SK-N-SH (cell line): Measurements from ENCODE around the gene PHPT1.

Experiments
- CHD2 ChIP-seq: fragments of 150-350 bp; IDR thresholded peaks from 2 replicates; pipeline ENCODE4 v1.6.1; 2018; ENCODE audit warnings: low read length; ENCODE audit not compliant: partially characterized antibody
- EP300 ChIP-seq, 2 experiments: IDR thresholded peaks; 2 replicates each; pipeline versions ENCODE4 v1.4.0 to v1.6.1; 2012; ENCODE audit warnings: borderline replicate concordance in 1 of 2, low read depth in 1 of 2, low read length in 1 of 2
- FOXM1 ChIP-seq: IDR thresholded peaks from 2 replicates; pipeline ENCODE4 v1.4.0; 2012; ENCODE audit warnings: low read depth, mild to moderate bottlenecking
- MEF2A ChIP-seq: IDR thresholded peaks from 2 replicates; pipeline ENCODE4 v1.4.0; 2012; ENCODE audit warnings: low read depth, borderline replicate concordance
- TAF1 ChIP-seq: IDR thresholded peaks from 2 replicates; pipeline ENCODE4 v1.6.1; 2012; ENCODE audit warnings: low read depth, mild to moderate bottlenecking, low read length, moderate library complexity, borderline replicate concordance
- TEAD4 ChIP-seq: IDR thresholded peaks from 2 replicates; pipeline ENCODE4 v1.4.0; 2012; ENCODE audit warnings: mild to moderate bottlenecking, borderline replicate concordance; ENCODE audit not compliant: insufficient read depth
- YY1 ChIP-seq: IDR thresholded peaks from 2 replicates; pipeline ENCODE4 v1.4.0; 2012; ENCODE audit warnings: low read depth, mild to moderate bottlenecking
- TF ChIP-seq, protein P1 (sequence below): fragments of 200-600 bp; sonication (generic); IDR thresholded peaks from 2 replicates; pipeline ENCODE4 v1.6.1; 2017; ENCODE audit warnings: antibody characterized with exemption, mild to moderate bottlenecking, moderate library complexity

DNA sequence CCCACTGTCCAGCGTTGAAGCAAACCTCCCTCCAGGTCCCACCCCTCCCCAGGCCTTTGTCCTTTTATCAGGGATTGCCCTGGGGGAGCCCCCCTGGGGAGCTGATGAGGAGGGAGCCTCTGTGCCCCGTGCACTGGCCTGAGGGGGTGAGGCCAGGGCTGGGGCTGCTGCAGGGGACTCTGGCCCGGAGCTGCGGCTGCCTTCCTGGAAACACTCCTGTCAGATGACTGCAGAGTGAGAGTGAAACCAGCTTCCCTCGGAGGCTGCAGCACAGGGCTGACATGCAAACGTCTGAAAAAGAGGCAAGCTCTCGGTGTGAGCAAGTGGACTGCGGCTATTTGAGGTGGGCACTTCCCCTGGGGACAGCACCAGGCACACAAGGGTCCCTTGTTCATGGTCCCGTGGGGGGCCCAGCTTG, 32.5 kb downstream of the PHPT1 start:
- TF ChIP-seq EP300 (IDR thresholded peaks at IDR 0.05; ENCODE audit: borderline replicate concordance in 1 of 2, low read depth in 1 of 2, low read length in 1 of 2) = no peak
- no peak for TF ChIP-seq TAF1
- no peak for TF ChIP-seq FOXM1
- no peak for TF ChIP-seq TEAD4
- no peak for TF ChIP-seq MEF2A
- no peak for TF ChIP-seq YY1
- TF ChIP-seq, protein P1, sequence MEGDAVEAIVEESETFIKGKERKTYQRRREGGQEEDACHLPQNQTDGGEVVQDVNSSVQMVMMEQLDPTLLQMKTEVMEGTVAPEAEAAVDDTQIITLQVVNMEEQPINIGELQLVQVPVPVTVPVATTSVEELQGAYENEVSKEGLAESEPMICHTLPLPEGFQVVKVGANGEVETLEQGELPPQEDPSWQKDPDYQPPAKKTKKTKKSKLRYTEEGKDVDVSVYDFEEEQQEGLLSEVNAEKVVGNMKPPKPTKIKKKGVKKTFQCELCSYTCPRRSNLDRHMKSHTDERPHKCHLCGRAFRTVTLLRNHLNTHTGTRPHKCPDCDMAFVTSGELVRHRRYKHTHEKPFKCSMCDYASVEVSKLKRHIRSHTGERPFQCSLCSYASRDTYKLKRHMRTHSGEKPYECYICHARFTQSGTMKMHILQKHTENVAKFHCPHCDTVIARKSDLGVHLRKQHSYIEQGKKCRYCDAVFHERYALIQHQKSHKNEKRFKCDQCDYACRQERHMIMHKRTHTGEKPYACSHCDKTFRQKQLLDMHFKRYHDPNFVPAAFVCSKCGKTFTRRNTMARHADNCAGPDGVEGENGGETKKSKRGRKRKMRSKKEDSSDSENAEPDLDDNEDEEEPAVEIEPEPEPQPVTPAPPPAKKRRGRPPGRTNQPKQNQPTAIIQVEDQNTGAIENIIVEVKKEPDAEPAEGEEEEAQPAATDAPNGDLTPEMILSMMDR = no peak
- no peak for TF ChIP-seq CHD2
